Neural progenitor cell (in vitro differentiated cells): ENCODE results near the gene NOS1AP.

Experiments
- EZH2 ChIP-seq: fragments of 200-600 bp; sonication (generic); IDR thresholded peaks from 2 replicates; pipeline ENCODE4 v1.6.1; 2017; ENCODE audit warnings: antibody characterized with exemption, mild to moderate bottlenecking, moderate library complexity
- EZH2phosphoT487 ChIP-seq: fragments of 200-600 bp; sonication (generic); IDR thresholded peaks from 2 replicates; pipeline ENCODE4 v1.6.1; 2017; ENCODE audit warnings: antibody characterized with exemption
- TF ChIP-seq, protein P1 (sequence below): fragments of 200-600 bp; sonication (generic); IDR thresholded peaks from 2 replicates; pipeline ENCODE4 v1.5.1; 2017; ENCODE audit warnings: antibody characterized with exemption, mild to moderate bottlenecking

GRCh38 chr1:162036163-162036562 lies 33.3 kb upstream of the NOS1AP start:
- TF ChIP-seq, protein P1, sequence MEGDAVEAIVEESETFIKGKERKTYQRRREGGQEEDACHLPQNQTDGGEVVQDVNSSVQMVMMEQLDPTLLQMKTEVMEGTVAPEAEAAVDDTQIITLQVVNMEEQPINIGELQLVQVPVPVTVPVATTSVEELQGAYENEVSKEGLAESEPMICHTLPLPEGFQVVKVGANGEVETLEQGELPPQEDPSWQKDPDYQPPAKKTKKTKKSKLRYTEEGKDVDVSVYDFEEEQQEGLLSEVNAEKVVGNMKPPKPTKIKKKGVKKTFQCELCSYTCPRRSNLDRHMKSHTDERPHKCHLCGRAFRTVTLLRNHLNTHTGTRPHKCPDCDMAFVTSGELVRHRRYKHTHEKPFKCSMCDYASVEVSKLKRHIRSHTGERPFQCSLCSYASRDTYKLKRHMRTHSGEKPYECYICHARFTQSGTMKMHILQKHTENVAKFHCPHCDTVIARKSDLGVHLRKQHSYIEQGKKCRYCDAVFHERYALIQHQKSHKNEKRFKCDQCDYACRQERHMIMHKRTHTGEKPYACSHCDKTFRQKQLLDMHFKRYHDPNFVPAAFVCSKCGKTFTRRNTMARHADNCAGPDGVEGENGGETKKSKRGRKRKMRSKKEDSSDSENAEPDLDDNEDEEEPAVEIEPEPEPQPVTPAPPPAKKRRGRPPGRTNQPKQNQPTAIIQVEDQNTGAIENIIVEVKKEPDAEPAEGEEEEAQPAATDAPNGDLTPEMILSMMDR, result no peak
- TF ChIP-seq EZH2phosphoT487 (no peak), EZH2 (no peak)
